Stimulated activated CD4-positive, alpha-beta T cell treated with anti-CD3 and anti-CD28 coated beads, TNF-alpha, amount 100 ng/mL, for 4 hours (primary cell): ENCODE results near the gene DACH1.

ENCODE experiments used
- DNase-seq, 3 experiments: peaks; one replicate each; pipeline ENCODE4 v3.0.0-alpha.2; 2020; ENCODE audit warnings: low read depth in 3 of 3

DACH1 gene

DNA sequence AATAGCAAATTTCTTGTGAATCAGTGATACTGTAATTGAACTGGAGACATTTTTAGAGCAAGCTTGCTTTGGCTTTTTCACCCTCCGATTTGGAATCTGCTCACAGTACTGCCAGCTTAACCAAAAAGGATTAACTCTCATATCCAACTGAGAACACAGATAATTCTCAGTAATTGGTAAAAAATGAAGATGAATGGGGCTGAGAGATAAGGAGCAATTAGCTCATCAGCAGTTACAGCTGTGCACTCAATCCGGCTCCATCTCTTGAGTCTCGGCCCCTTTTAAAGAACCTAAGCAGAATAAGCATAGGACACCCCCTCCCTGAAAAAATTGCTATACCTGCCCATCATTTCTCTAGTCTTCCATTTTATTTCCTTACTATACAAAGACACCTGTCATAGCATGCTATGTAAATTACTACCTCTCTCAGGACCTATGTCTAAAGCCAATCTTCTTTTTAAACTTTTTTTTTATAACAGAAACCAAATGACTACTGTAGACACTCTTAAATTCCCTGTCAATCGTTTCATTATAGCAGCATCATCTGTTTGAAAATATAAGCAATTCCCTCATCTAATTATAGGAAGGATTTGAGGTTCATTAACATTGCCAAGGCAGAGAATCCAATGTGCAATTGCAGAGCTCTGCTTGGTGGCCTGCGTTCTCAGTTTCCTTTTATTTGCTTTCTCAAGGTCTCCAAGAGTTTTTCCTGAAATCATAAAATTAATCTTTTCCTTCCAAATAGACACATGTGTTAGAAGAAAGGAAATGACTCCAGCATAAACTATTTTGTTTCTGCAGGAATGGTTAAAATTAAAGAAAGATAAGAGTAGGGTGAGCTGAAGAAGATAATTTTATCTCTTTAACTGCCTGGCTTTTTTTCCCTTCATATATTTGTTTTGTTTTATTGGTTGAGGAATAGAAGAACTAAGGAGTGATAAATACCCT lies 242.1 kb downstream of the DACH1 start:
- DNase-seq: no peak

DNA sequence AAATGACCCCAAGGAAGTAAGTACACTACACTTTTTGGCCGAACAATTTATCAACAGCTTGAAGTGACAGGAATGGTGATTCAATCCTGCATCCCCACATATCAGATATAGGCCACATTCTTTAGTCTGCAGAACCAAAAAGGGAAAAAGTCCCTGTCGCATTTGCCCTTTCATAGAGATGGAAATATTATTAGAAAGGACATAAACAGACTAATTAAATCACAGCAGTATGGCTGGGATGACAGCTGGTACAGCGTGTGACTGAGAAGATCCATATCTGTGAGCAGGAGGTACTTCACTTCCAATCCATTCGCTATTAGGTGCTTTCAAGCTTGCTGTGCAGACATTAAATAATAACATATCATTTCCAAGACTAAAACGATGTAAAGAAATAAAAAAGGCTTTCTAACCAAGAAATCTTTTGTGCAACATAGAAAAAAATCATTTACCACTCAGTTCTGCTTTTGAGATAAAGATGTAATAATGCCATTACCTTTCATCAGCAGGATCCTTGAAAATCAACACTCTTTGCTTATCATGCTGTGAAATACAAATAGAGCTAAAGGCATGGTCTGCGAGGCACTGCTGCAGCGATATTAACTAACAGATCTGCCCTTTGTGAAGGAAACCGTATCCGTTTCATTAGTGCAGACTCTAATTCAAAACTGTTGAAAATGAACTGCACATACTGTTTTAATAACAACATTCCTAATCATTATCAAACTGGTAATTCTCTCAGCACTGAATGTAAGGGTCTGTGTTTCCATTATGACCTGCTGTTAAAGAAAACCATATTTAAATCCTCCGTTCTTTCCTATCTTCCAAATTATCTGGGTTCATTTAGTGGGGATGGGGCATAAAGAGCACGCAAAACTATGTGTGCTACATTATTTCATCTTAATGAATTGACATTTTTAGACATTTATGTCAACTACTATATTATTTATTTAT lies 245.6 kb downstream of the DACH1 start:
- DNase-seq: no peak

DNA sequence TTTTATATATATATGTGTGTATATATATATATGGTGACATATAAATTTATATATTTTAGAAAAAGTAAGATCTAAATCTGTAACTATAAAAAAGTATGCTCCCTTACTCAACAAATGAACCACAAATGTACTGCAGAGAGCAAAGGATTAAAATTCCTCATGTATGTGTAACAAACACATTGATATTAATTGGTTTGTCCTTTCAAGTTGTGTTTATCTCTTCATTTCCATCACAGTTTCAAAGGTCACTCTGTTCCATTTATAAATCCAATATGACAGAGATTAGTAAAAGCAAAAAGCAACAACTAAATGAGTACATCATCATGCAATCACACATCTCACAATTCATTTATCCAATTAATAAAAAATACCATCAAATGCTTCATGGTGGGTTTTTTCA lies 247.9 kb downstream of the DACH1 start:
- DNase-seq: no peak

DNA sequence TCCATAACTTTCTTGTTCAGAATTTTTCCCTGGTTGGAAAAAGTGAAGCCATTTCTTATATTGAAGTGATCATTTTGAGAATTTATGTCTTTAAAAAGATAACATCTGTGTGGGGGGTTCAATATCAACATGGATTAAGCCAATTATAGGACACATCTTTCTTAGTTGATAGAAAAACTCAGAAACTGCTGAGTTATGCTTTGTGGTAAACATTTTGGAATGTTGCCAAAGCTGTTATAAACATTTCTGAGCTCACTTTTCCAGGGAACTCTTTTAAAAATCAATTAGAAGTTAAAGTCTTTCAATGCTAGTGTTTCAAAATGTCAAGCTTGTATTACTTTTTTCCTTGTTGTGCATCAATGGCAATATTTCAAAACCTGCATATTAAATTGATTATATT lies 248.8 kb downstream of the DACH1 start:
- DNase-seq: no peak

DNA sequence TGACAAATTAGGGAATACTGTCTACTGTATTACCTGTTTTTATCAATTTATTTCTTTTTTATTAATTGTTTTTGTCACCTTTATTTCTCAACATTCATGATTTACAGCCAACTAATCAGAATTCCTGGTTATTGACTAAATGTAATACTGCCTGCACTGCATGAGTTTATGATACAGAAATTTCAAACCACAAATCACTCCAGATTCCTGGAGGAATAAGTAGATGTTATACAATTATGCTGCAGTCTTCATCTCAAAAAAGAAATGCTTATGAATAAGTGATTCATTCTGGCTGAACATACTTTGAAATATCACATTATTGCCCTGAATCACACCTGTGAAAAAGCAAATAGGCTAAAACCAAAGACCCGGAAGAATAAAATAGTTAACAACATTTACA lies 249.7 kb downstream of the DACH1 start:
- no peak for DNase-seq

DNA sequence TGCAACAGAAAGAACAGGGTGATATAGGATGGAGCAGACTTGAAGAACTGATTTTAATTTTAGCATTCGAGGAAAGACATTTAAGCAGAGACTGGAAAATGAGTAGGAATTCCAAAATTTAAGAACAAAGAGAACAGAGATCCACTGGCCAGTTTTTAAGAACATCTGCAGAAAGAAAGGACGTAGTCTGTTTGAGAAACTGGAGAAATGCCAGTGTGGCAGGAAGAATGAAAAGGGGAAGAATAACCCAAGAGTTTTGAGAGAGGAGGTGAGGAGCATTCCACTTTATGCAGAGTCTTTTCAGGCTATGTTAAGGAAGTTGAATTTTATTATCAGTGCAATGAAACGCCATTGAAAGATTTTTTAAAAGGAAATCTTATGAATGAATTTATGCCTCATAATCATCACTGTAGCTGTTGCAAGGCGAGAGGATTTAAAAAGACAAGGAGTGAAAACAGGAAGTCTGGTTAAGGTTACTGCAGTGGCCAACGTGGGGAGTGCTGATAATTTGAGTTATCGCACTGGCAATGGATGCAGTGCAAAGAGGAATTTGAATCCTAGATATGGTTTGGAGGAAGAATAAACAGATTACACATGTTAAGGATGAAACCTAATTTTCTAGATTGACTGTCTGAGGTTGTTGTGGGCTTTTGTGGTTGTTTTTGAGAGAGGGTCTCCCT lies 253.8 kb downstream of the DACH1 start:
- DNase-seq: no peak

DNA sequence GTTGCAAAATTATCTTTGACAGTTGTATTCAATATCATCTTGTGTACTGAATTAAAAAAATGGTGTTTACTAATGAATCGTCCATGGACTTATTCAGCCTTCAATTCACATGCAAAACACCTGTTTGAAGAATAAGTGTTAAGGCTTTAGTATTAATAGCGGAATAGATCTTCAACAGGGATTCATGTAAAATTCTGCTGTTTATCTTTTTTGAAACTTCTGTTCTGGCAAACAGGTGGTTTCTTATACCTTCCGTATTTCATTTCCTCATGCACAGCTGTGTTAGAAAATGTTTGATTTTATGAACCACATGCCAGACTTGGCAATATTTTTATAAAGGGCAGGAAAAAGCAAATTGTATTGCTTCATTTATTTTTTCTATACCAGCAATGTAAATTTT lies 255.7 kb downstream of the DACH1 start:
- no peak for DNase-seq

DNA sequence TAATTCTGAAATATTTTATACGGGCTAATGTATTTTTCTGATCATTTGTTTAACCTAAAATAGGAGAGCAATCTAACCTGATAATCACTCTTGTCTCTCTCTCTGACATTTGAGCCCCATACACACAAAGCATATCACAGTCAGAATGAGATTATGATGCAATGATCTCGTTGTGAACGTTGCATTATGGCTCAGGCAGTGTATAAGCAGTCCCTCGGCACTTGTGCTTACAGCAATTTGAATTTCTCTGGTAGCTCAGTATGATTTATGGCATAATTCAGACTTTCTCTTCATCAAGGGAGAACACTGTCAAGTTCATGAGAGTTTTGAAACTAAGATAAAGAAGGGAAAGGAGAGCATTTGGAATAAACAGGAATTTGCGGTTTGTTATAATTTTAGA lies 256.1 kb downstream of the DACH1 start:
- no peak for DNase-seq

DNA sequence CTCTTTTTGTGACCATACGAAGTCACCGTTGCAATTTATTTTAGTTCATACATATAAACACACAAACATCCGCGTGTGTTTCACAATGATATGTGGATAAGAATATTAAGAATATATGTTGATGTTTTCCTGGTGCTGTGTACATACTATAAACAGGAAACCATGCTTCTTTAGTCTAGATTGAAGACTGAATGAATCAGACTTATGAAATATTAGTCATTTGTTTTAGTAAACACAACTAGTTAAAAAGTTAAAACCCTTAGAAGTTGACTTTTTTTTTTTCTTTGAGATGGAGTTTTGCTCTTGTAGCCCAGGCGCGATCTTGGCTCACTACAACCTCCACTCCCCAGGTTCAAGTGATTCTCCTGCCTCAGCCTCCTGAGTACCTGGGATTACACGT lies 257.7 kb downstream of the DACH1 start:
- no peak for DNase-seq

DNA sequence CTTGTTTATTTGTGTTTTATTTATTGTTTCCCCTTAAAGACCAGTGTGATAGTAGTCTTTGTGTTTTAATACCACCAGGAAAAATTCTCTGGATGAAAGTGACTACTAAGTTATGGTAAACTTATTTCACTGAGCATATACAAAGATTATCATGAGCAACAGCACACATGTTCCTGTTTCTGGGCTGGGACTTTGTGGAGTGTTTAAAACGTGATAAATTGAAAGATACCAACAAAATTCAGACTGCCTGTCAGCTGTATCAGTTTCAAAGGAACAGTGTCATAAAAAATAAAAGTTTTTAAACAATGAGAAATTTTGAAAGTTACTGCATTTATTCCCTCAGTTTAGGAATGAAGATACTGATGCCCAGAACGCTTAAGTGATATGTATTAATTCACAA lies 259.4 kb downstream of the DACH1 start:
- no peak for DNase-seq

DNA sequence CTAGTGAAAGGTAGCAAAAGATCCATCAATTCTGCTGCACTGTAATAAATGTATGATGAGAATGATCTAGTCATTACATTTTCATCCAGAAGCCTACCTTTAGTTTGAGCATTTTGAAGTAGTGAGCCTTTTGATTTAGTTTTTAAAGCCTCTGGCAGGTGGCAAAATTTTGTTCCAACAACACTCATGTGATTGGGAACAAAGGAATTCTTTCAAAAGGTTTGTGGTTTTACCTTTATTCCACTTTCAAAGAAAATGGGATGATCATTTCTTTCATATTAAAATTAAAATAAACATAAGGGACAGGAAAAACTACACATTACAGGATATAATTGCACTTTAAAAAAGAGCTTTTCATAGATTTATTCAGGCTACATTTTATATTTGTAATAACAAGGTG lies 260.2 kb downstream of the DACH1 start:
- DNase-seq: no peak

DNA sequence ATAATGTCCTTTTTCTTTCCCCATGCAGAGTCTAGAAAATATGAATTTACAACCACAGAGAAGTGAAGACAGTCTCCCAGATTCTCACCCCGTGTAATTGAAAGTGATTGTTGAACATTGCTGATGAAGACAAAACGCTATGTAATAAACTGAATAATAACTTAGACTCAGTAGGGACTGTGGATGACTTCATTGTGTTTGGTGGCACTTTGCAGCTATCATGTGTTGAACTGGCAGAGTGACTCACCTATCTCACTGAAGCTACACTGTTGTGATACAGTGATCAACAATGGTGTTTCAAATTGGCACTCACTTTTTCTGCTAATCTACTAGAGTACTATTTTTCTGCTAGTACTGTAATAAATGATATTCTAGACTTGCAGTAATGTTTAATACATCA lies 261.3 kb downstream of the DACH1 start:
- no peak for DNase-seq

DNA sequence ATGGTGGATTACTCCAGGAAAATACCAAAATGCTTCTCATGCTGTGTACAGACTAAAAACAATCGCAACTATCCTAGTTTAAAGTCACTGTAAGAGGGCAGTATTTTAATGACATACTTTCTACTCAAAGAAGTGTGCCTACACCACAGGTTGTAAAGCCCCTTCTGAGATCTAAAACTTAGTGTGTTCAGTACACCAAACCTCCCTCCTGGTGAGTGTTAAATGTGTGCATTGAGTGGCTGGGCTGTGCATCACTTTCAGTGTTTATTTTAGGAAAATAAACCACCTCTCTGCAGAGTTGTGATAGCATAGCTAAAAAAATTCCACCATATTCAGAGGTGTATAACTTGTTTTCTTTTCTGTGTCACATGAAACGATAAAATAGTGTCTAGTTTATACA lies 263.7 kb downstream of the DACH1 start:
- DNase-seq: no peak

DNA sequence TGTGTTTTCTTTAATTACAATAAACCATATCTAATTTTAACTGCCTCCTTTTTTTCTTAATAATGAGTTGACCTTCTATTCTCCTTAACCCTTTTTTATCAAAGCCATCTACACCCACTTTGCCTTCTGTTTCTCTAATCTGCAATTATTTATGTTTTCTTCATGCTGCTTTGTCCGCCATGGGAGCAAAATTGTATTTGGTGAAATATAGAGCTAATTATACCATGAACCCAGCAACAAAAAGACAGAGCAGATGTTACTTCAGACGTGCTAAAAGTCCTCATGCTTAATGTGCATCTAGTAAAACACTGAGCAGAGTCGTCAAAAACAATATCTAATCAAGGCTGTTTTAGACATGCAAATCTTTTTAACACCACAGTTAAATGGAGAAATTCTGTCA lies 264.7 kb downstream of the DACH1 start:
- DNase-seq: no peak

DNA sequence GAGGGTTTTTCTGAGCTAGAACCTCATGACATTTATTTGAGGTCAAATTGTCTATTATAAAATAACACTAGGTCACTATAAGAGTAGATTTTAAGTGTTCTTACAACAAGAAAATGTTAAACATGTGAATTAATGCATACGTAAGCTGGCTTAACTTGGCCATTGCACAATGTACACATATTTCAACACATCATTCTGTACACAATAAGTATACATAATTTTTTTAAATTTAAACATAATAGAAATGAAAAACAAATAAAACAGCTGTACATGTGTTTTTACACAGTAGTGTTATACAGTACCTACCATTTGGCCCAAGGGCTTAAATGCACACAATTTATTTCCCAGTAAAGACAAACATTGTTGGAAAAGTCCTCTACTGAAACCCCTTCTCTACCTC lies 269.9 kb downstream of the DACH1 start:
- DNase-seq: no peak

DNA sequence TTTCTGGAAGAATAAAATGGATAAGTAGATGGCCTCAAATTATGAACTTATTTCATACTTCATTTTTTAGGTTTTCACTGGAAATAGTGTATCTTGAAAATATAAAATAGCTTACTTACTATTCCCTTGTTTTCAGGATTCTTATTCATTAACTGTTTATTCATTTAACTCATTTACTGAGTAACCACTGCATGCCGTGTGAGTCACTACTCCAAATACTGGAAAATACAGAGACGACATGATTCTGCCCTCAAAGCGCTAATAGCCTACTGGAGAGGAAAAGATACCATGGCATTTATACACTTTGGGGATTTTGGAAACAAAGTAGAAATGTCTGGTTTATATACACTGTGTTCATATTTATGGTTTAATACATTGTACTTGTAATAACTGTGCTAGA lies 270.9 kb downstream of the DACH1 start:
- no peak for DNase-seq

DNA sequence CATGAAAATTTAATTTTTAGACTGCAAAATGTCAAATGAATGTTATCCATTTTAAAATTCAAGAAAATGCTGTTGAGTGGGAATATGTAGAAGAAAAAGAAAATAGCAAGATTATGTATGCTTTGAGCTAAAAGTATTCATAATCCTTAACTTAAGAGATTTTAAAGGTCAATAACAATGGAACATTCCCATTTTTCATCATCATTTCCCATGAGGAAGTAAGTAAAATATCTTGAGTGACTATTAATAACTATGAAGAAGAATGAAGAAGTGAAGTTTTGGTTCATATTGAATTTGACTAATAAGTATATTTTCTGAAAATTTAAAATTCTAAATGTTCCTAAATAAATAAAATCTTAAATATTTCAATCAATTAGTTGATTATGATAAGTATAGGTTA lies 273.4 kb downstream of the DACH1 start:
- no peak for DNase-seq

DNA sequence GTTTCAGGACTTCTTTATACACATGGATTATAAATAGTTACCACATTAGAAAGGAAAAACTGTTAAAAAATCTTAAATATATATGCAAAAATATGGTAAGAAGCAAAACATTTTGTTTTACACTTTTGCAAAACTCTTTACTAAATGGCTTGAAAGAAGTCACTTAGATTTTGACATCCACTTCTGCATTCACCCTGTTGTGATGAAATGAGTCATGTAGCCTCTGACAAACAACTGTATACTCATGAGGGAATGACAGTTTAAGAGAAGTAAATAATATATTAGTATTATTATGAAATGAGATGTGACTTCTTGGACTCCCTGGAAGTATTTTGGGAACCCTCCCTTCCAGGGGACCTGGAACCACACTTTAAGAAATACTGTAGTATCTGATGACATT lies 275.6 kb downstream of the DACH1 start:
- DNase-seq: no peak

DNA sequence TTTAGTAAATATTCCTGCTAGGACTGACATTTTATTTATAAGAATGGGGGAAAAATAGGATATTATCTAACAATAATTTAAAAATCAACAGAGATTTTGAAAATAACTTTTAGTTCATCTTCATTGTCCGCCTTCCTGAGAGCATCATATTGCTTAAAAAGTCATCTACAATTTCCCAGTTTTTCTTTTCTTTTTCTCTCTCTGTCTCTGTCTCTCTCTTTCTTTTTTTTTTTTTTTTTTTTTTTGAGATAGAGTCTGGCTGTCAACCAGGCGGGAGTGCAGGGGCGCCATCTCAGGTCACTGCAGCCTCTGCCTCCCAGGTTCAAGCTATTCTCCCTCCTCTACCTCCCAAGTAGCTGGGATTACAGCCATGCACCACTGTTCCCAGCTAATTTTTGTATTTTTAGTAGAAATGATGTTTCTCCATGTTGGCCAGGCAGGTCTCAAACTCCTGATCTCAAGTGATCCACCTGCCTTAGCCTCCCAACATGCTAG lies 276.3 kb downstream of the DACH1 start:
- DNase-seq: no peak

DNA sequence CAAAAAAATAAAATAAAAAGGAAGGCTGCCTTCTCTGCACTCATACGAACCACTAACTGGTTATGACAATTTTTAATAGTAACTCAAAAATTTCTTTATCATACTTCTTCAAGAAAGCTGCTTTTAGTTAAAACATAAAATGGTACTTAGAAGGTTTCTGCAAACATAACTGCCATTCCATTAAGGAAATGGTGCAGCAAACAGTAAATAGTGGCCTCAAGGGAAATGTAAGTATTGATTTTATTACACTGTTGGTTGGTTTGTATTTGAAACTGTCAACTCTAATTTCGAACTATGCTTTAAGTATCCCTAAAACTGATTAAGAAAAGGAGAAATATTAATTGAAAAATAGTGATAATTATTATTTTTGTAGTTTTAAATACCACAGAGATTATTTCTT lies 278.0 kb downstream of the DACH1 start:
- no peak for DNase-seq

DNA sequence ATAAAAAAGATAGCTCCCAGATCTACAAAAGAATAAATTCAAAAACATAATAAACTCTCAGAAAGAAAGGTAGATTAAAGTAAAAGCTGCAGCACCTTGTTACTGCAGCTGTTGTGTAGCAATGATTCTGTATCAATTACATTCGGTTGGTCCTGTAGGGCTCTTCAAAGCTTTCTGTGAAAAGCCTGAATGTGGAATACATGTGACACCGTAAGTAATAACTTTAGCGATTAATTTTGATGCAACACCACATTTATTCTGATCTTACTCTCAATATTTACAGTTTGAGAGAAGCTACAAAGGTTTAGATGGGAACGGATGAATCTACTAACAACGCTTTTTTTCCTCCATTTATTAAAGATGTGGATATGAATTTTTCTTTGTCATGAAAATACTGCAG lies 279.2 kb downstream of the DACH1 start:
- no peak for DNase-seq

DNA sequence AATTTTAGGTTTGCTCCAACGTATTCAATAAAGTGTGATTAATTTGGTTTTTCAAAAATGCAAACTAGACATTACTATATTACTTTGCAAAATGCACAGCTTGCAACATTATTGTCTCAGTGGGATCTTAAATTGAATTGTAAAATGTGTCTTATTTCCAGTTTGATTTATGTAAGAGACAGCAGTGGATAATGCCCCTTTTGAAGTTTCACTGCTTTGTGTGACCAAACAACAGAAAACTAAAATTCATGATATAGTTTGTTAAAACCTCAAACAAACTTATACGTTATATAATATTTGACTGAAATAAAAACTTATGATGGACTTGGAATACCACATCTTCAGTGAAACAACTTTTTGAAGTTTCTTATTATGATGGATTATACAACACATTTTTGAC lies 279.8 kb downstream of the DACH1 start:
- DNase-seq: no peak
